Right ventricle myocardium inferior (tissue), 1 donor: ENCODE data around the gene UBAC1. TPM values are rescaled to one million over a fixed set of nuclear protein-coding genes. Genes with fewer than 3 reads are reported as not detected.
"Not testable (repeated sequence)": the region's sequence is repeated elsewhere in the genome, so short reads cannot be mapped to it uniquely, and the experiment has no call there.

Source experiments
- ATAC-seq: fragments of 200-7000 bp; cut with Tn5 transposase; one replicate; pipeline ENCODE4 v1.9.1; 2020; ENCODE audit warnings: mild to moderate bottlenecking, moderate library complexity
- DNase-seq: peaks from one replicate; pipeline ENCODE4 v3.0.0; 2021; ENCODE audit errors: missing footprints
- intact Hi-C: fragments of 100-400 bp; cut with DNase I; formaldehyde crosslinking; loops from one replicate; pipeline ENCODE4 v1.11.0; 2022
- total RNA-seq: library from RNA; stranded (reverse); fragmentation: NEBNext Ultra II Directional; extraction: Animal tissue kit (Norgen Biotek cat#: 25700); gene quantifications from one replicate; pipeline ENCODE4 v1.2.1, GENCODE V29; 2021
- donor health status: DM: no; HTN: yes; CAD: no; lungs with severe emphysema.

The UBAC1 gene
- total RNA-seq, 1 donor from 2014 or later, result 119 TPM

- no peak for DNase-seq
- ATAC-seq, result no peak
- intact Hi-C loops, result no loop called here
These were observed 30.5 kb downstream of the UBAC1 start for GRCh38 chr9:135930446-135931345.

- intact Hi-C loops, result no loop called here
- DNase-seq (no peak), ATAC-seq (no peak)
These were observed 31.3 kb downstream of the UBAC1 start for GRCh38 chr9:135929656-135930445.

DNA sequence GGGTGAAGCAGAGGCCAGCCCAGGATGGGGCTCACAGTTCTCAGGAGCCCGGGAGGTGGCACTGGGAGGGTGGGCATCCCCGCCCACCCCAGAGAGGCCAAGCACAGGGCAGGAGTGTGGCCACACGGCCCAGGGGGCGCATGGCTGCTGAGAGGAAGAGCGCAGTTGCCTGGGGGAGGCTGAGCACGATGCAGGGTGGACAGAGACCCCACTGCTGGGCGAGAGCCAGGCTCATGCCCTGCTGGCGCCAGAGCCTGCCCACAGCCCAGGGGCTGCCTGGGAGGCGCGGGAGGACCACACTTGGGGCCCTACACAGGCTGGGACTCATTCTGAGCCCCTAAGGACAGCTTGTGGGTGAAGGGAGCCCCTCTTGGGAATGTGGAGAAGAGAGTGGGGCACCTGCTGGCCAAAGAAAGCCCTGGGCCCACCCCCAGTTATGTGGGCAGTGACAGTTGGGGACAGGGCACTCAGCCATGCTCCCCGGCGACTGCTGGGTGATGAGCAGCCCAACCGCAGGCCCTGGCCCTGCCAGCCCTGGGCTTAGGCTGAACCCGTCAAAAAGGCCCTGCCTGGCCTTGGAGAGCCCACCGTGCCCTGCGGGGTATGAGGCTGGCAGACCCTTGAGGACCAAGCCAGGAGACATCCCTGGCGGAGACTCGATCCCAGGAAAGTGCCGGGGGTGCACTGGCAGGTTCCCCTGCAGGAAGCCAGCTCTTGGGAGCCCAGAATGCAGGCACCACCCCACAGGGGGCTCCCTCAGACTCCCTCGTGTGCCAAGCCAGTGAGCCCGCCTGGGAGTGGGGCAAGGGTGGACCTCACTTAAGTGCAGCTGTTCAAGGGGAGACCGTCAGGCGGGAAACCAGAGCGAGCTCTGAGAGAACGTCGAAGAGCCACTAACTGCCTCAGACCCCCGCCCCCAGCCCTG is 32.2 kb downstream of the UBAC1 start:
- ATAC-seq, result no peak
- peak; percentile 57 for DNase-seq
- intact Hi-C loops, result no loop called here

- intact Hi-C loops, result no loop called here
- ATAC-seq (no peak), DNase-seq (peak; percentile 39)
These were observed 33.0 kb downstream of the UBAC1 start for GRCh38 chr9:135928074-135928730.

- ATAC-seq, result peak; percentile 12
- no peak for DNase-seq
- intact Hi-C loops, result no loop called here
These were observed 33.8 kb downstream of the UBAC1 start for GRCh38 chr9:135927195-135928013.

- ATAC-seq, result peak; percentile 43
- DNase-seq, result no peak
- intact Hi-C loops, result no loop called here
These were observed 34.6 kb downstream of the UBAC1 start for GRCh38 chr9:135926402-135927194.

- no peak for DNase-seq
- ATAC-seq, result no peak
- intact Hi-C loops, result no loop called here
These were observed 35.6 kb downstream of the UBAC1 start for GRCh38 chr9:135925496-135926133.

DNA sequence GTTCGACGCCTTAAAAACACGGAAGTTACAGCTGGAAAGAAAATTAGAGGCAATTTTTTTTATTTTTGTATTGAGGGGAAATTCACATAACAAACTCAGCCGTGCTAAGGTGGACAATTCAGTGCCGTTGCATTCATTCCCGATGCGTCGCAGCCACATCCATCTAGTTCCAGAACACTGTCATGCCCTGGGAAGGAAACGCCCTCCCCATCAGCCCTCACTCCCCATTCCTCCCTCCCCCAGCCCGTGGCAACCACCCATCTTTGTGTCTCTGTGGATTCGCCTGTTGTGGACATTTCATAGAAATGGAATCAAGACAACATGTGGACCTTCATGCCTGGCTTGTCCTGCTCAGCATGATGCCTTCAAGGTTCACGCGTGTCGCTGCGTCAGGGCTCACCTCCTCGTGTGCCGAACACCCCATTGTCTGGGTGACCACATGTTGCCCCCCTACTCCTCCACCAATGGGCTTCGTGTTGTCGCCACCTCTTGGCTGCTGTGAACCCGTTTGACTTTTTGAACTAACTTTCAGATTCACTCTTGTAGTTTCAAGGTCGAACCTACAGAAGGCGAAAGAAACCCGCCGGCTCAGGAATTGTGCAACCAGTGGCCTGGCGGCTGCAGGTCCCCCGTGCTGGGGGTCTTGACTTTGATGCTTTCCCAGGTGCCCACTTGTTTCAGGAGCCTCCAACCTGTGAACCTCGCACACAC is 36.4 kb downstream of the UBAC1 start:
- no peak for ATAC-seq
- intact Hi-C loops, result no loop called here
- no peak for DNase-seq

DNA sequence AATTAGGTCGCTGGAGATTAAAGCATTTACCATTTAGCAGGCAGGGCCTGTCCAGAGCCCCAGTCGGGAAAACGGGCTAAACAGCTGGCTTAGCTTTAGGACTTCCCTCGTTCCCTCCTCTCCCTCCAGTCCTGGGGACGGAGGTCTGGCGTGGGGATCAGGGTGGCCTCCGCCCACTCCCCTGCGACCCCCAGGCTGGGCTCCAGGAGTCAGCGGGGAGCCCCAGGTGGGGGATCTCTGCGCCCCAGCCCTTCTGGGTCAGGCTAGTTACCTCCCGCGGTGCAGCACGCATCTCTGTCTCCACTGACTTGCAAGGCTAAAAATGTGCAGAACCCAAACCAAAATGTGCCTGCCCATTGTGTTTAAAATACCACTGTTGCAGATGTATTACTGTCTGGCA is 37.7 kb downstream of the UBAC1 start:
- DNase-seq (no peak), ATAC-seq (no peak)
- intact Hi-C loops, result no loop called here

DNA sequence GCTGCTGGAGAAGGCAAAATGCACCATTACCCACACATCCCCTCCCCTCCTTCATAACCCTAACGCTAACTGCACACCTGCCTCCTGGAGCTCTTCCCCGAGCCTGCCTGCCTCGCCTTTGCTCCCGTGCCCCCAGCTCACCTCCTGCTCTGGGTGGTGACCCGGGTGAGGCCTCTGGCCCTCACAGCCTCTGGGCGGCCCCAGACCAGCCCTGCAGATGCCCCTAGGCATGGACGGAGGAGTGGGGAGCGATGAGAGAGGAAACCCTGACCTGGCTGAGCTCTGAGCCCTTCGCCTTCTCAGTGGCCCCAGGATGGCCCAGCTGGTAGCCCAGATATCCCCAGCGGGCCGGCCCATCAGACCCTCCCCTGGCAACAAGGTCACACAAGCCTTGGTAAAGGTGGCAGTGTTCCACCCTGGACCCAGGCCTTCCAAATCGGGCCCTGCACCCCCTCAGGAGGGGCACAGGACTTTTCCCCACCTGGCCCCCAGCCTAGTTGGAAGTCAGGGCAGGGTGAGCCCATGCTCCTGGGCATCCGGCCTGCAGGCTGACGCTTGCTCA is 39.3 kb downstream of the UBAC1 start:
- ATAC-seq (no peak), DNase-seq (no peak)
- intact Hi-C loops, result no loop called here

DNA sequence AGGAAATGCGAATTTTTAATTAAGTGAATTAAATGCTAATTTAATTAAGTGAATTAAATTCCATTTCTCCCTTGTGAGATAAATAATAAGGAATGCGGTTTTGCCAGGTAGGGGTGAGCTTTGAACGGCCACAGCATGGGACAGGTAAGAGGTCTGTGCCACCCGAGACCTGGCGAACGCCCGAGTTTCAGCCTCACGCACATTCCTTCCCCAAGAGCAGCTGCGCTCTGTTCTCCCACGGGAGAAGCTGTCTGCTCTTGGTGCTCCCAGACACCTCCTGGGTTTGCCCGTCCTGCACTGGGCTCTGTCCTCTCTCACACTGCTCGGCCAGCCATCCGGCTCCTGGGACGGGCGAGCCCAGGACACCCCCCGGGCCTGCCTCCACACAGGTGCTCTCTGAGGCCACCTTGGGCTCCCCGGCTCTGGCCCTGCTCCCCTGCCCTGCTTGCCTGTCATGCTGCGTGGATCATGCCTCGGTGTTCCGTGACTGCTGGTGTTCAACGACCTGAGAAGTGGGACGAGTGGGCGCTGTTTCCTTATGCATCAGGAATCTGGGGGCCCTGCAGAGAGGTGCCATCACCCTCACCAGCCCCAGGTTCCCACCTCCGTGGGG is 40.1 kb downstream of the UBAC1 start:
- DNase-seq (no peak), ATAC-seq (no peak)
- intact Hi-C loops, result no loop called here

DNA sequence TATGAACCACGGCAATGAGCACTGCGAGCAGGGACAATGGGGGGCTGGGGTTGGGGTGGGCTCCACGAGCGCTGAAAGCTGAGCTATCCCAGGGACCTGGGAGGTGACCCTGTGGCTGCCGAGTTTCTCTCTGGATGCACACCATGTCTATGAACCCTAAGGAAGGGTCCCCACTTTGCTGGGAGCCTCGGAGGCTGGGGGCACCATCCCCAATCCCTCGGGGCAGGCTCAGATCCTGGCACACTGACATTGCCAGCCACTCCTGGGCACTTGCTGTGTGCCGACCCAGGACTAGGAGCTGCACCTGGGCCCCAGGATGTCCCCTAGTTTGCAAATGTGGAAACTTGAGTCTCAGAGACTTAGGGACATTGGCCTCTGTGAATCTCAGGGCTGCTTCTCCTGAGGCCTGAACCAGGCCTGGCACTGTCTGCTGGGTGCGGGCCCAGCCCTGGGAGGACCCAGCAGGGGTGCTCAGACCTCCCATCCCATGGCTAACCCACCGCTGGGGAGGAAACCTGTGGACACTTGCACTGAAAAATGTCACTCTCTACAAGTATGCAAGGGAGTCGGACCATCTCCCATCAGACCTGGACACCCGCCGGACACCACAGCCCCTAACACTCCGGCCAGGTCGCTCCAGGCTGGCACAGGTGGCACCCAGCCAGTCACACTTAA is 40.8 kb downstream of the UBAC1 start:
- no peak for DNase-seq
- ATAC-seq, result no peak
- intact Hi-C loops, result no loop called here

DNA sequence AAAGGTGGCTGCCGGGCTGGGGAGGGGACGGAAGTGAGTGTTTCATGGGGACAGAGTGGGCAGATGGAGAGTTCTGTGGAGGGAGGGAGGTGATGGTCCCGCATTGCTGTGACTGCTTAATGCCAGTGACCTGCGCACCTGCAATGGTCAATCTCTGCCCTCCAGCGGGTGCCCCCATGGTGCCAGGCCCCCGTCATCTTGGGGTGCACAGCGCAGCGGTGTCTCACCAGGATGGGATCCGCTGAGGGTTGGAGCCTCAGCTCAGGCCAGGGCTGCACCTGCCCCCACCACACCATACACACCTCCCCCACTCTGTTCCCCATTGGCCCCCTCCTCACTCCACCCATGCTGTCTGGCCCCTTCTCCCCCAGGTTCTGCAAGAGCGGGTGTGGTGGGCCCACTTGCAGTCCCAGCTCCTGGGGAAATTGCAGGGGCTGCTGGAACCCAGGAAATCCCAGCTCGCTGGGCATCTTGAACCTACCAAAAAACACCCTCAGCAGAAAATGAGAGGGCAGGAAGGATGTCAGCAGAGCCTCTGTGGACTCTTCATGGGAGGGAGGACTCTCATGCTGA is 41.8 kb downstream of the UBAC1 start:
- intact Hi-C loops, result no loop called here
- DNase-seq (no peak), ATAC-seq (no peak)

- intact Hi-C loops, ATAC-seq, DNase-seq: not testable (repeated sequence)
These were observed 44.9 kb downstream of the UBAC1 start for GRCh38 chr9:135916227-135916626.
